HG03045 (cell line): ENCODE measurements around the gene CD58.

Experiments used
- ATAC-seq: cut with Tn5 transposase; IDR thresholded peaks from one replicate; pipeline ENCODE4 v1.9.1; 2021; ENCODE audit warnings: mild to moderate bottlenecking, moderate library complexity; ENCODE audit not compliant: unreplicated experiment

CD58 gene

GRCh38 chr1:116546354-116546977, 24.4 kb downstream of the CD58 start:
- no peak for ATAC-seq

DNA sequence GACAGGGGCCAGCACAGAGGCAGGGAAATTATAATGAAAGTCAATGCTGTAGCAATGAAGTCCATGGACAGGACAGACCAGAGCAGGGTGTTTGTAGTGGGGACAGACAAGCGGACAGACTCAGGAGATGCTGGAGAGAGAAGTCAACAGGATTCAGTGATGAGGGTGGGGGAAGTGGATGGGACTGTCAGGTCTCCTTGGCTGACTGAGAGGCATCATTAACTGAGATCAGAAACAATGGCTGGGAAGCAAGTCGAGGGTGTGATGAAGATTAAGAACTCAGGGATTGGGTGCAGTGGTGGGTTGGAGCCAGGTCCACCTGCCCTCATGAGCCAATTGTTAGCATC, 25.5 kb downstream of the CD58 start:
- peak; percentile 17 for ATAC-seq

- ATAC-seq = peak; percentile 43
Measured at GRCh38 chr1:116544588-116545358, 26.1 kb downstream of the CD58 start.

DNA sequence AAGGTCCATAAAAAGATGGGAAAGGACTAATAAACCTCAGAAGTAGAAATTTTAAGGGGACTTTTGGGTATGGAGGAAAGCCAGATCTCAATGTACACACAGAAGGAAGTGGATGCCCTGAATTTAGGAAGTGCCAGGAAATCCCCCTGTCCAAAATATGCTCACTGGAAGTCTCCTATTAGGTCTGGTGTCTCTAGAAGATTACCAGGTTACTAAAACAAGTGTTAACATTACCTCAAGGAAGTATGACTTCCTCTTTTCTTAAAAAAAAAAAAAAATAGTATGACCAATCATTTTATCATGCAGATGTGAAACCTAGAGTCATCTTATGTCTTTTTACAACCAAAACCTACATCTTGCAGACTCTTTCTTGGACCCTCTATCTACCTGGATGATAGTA, 30.7 kb downstream of the CD58 start:
- ATAC-seq = no peak

GRCh38 chr1:116538544-116538943, 32.3 kb downstream of the CD58 start:
- ATAC-seq = peak; percentile 83

DNA sequence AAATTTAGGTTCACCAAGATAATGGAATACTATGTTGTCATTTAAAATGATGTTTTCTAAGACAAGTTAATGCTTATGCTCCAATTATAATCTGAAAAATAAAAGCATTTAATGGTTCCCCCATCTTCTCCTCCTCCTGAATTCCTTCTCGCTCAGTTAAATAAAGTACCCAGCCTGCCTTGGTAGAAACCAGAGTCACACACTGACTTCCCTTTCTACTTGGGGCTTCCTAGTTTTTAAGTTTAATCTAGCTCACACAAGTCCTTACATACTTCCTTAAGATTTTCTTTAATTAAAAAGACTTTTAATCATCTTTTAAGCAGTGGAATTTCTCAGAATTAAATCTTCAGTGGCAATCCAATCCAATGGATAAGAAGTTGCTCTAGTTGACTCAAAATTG, 32.9 kb downstream of the CD58 start:
- no peak for ATAC-seq

- ATAC-seq = no peak
Measured at GRCh38 chr1:116537040-116537831, 33.6 kb downstream of the CD58 start.

DNA sequence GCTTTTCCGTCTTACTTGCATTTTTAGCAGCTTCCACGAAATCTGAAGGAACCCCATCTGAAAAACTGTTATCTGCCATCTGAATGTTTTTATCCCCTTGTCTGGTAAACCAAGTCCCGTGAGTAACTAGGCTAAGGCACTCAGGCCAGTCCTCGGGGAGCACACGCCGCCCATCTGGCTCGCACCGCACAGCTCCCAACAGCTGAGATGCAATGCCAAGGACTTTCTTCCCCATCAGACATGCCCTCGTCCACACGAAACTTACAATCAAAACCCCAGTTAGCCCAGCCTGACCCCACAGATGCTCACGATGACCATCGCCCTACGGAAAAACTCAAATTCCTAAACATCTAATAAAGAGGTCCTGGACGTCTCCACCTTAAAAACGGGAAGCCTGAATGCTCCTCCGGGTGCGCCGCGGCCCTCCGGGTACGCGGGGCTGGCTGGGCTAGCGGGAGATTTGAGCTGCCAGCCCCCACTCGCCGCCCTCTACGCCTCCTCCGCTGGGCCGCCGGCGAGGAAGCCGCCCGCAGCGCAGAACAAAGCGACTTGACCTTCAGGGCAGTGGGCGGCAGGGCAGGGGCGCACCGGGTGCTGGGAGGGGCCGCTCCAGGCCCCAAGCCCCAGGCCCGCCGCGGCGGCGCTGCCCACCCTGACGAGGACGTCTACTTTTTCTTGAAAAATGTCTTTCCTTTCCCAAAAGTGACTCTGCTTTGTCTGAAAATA, 36.6 kb downstream of the CD58 start:
- ATAC-seq = no peak

GRCh38 chr1:116533429-116533820, 37.4 kb downstream of the CD58 start:
- ATAC-seq = no peak

- no peak for ATAC-seq
Measured at GRCh38 chr1:116532671-116533428, 38.0 kb downstream of the CD58 start.

DNA sequence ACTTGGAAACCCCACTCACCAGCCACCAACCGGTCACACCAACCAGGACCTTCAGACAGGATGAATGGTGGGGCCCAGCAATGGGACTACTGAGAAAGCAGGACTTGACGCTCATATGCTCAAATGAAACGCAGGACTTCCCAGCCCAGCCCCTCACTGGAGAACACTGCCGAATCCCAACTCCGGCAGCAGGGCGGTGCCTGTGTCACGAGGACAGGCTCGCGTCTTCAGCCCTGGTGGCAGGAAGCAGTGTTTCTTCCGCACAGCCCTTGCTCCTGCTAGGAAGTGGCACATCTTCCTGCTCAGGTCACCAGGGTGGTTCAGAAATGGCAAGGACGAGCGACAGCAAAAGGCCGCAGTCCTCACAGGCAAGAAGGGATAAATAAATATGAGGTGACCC, 38.9 kb downstream of the CD58 start:
- ATAC-seq = no peak

DNA sequence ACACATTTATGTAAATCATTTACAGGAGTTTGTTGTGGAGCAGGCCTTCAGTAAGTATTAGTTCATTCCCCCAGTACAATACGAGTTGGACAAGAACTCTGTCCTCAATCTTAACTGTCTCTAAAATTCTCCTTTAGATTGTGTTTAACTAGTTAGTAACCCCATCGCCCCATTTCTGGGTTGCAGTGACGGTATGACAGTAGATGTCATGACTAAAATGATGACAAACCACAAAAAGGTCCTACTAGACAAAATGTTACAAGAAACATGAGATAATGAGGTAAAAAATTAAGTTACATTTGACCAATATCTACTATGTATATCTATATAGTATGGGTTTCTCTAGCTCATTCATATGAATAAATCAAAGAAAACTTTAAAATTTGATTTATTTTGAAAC, 41.1 kb downstream of the CD58 start:
- no peak for ATAC-seq

- no peak for ATAC-seq
Measured at GRCh38 chr1:116529199-116529631, 41.6 kb downstream of the CD58 start.

DNA sequence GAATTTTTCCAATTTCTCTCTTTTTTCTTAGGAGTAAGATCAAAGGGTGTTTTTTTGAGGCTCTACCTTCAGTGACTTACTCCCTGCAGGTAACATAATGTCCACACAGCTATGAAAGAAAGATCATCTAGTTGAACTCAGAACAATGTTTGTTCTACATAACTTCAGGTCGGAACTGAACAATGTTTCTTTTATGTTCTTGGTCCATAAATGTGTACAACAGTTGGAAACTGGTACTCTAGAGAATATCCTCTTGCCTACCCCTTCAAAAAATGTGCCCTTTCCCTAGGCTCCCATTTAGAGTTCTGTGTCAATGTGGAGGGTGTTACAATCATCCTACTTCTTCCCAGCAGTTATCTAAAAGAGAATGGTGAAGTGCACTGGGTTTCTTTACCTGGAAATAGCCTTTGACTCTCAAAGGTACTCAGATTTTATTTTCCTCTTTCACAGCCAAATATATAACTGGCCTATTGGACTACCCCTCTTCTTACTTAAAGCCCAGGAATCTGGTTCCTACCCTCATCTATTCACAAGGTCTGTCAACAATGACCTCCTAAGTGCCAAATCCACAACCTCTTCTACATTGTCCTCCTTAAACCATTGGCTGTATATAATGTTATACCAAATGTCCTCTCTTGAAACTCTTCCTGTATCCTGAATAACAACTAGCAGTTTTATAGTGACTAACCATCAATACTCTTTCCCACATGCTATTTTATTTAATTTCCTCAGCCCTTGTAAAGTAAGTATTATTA, 42.3 kb downstream of the CD58 start:
- no peak for ATAC-seq

GRCh38 chr1:116525440-116525839, 45.4 kb downstream of the CD58 start:
- no peak for ATAC-seq

DNA sequence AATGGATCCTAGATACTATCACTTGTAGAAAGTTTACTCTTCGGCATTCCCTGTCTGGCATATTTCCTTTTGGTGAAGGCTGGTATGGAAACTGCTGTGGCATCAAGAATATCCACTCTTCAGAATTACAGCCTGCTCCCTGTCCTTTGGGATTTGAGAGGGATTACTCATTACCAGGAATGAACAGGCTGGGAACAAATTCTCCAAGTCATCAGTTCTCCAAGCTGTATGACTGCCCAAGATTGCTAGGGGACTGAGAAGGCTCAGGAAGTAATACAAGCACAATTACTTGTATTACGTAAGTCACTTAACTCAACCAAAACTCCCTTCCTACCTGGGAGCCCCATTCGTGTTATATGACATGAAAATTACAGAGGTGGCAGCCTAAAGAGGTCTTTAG, 49.6 kb downstream of the CD58 start:
- ATAC-seq = no peak

GRCh38 chr1:116518400-116518799, 52.4 kb downstream of the CD58 start:
- ATAC-seq = no peak

GRCh38 chr1:116516631-116517030, 54.2 kb downstream of the CD58 start:
- ATAC-seq = no peak

DNA sequence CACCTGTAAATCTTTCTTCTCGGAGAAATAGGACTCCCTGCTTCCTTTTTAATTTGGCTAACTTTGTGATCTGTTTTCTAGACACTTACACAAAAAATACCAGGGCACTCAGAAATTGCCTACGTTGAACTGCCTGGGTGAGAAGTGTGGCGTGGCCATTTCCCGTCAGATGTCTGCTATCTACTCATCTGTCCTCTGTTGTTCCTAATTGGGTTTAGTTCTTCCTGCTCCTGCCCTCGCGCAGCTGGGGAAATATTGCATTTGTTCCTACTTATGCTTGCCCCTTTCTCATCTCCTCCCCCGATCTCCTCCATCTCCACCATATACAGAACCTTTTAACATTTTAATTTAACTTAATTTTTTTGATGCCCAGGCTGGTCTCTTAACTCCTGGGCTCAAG, 55.1 kb downstream of the CD58 start:
- ATAC-seq = no peak
